GM19463 (cell line): Measurements from ENCODE around the gene ADIPOQ.
"Not testable (repeated sequence)": the region's sequence is repeated elsewhere in the genome, so short reads cannot be mapped to it uniquely, and the experiment has no call there.

Experiments
- ATAC-seq: cut with Tn5 transposase; IDR thresholded peaks from one replicate; pipeline ENCODE4 v1.9.1; 2021; ENCODE audit warnings: mild to moderate bottlenecking, moderate library complexity; ENCODE audit not compliant: unreplicated experiment

Gene ADIPOQ

DNA sequence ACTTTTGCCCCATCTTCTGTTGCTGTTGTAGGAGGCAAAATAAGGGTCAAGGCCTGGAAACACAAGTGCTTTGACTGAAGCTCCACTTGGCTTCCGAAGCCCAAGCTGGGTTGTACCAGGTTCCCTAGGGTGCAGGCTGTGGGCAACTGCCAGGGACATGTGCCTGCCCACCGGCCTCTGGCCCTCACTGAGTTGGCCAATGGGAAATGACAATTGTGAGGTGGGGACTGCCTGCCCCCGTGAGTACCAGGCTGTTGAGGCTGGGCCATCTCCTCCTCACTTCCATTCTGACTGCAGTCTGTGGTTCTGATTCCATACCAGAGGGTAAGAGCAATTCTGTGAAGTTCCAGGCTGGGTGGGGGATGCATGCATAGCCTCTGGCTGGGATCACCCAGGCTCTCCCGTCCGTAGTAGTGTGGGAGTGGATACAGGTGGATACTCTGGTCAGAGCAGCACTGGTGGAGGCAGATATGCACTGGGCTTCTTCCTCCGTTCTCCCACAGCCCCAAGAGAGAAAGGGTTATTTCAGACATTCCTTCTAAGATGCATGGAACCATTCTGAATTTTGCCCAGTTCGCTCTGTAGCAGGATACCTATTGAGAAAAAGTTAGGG, at the start of gene ADIPOQ:
TSS of gene ADIPOQ (plus strand) at position 285 of the 613 bp plus-strand sequence. CDS start 10,349 bp downstream, outside the sequence.
- ATAC-seq: no peak

DNA sequence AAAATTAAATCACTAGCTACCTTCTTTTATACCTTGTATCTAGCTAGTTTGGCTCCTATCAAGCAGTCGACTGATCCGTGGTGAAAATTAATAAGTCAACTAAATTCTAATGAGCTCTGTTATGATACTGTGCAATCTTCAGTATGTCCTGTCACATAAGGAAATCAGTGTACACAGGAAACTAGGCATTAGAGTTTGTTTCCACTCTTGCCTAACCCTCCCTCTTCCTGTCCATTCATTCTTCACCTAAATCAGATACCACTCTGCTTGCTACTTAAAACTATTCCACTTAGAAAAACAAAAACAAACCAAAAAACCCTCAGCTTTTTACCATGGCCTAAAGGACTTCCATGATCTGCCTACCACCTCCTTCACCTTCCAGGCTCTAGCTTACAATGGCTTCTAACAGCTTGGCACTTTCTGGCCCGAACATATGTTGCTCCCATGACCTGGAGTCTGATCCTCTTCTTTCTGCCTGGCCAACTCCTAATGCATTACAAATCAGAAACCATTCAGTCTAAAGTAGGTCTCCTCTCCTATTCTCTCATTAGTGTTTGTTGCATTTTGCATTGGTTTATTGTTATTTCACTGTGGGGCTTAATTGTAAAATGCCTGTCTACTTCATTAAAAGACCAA, 44.2 kb upstream of the ADIPOQ start:
- ATAC-seq: no peak

DNA sequence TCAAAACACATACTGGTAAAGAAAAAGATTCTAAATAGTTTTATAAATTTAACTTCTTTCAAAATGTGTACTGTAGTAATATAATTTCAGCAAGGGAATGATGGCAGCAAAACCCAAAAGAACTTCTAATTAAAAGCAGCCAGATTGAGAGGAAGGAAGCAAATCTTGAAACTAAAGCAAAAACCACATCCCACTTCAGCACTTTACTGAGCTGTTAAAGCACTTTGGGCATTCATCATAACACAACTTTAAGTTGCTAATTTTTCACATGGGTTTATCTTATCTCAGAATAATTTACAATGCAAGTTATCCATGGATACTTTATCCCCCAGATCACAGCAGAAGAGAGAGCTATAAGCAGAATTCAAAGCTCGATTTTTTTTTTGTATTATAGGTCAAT, 42.2 kb upstream of the ADIPOQ start:
- ATAC-seq: no peak

DNA sequence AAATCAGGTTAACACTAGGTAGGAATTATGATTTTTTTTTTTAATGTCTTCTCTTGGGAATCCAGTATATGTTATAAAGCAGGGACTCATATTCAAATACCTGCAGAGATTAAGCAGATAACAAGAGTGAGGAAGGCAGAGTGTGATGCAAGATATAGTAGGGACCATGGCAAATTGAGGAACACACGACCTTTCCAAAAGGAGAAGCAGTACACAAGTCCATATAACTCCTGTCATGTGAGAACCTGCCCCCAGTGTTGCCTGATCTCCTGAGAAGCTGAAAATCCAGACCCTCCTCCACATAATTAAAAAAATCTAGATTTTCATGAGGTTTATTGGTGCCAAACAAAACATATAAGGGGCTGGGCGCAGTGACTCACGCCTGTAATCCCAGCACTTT, 39.8 kb upstream of the ADIPOQ start:
- no peak for ATAC-seq

DNA sequence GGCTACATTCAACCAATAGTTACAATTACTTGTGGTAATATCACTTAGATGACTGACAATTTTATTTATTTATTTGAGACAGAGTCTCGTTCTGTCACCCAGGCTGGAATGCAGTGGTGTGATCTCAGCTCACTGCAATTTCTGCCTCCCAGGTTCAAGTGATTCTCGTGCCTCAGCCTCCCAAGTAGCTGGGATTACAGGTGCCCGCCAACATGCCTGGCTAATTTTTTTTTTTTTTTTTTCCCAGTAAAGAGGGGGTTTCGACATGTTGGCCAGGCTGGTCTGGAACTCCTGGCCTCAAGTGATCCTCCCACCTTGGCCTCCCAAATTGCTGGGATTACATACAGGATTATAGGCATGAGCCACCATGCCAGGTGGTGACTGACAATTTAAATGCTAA, 39.1 kb upstream of the ADIPOQ start:
- ATAC-seq: not testable (repeated sequence)

DNA sequence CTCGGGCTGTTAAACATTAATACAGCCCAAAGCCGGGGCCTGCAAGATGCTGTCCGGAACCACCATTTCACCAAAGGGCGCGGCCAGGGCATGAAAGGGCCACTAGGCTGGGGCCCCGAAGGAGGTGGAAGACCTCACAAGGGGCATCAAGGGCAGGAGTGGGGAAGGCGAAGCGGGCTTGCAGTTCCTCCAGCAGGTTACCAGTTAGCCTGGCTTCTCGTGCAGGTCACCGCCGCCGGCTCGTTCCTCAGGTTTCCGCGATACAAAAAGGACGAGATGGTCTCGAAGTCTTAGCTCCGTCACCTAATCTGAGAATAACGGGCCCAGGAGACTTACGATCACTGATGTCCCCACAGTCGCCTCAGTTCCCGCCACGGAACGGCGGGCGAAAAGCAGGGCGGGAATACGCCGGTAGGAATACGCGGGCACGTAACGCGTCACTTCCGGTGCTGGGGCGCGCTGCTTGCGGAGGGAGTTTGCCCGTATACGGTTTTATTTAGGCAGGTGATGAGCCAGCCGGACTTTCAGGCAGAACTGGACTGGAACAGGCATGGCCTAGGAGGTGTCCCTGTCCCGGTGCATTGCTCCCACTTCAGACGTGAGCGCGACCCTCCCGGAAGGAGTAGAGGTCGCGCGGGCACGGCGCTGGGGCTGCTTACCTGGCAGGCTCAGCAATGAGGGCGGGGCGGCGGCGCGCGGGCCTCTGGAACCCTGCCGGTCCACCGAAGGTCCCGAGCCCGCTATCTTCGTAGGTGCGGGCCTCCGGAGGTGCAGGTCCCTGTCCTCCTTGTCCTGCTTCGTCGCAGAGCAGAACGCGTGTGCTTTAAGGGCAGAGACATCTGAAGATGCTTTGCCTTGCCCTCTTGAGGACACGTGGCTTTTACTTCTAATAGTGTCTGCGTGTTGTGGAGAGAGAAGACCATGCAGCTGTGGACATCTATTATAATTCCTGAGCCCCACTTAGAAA, 36.1 kb upstream of the ADIPOQ start, which contains the start of gene RFC4:
TSS of gene RFC4 (minus strand) at position 394 of the 967 bp plus-strand sequence. CDS start 1,769 bp downstream, outside the sequence.
- peak; percentile 95 for ATAC-seq

DNA sequence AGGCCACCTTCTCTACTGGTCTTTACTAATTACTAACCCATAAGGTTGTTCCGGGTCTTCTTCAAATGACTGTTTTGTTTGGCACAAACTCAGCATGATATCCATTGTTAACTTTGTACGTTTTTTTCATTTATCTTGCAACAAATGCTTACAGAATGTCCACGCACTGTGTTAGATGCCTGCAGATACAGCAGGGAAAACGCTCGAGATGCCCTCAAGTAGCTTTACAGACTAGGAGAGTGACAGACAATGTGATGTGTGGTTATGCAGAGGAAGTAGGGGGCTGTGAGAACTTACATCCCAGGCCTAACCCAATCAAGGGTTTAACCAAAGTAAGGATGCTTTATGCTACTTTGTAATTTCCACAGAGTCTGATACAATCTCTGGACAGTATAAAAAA, 35.3 kb upstream of the ADIPOQ start:
- no peak for ATAC-seq

DNA sequence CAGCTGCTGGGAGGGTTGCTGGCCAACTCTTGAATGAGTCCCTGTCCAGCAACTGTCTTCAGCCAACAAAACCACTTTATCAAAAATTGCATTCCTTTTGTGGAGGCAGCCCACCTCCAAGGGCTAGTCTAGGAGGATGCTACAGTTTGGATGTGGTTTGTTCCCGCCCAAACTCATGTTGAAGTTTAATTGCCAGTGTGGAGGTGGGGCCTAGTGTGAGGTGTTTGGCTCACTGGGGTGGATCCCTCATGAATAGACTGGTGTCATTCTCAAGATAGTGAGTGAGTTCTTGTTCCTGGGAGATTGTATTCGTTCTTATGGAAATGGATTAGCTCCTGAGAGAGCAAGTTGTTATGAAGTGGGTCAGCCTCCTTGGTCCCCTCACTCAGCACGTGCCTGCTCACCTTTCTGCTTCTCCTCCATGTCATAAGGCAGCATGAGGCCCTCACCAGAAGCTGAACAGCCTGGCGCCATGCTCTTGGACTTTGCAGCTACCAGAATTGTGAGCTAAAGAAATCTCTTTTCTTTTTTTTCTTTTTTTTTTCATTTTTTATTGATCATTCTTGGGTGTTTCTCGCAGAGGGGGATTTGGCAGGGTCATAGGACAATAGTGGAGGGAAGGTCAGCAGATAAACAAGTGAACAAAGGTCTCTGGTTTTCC, 32.0 kb upstream of the ADIPOQ start:
- no peak for ATAC-seq

DNA sequence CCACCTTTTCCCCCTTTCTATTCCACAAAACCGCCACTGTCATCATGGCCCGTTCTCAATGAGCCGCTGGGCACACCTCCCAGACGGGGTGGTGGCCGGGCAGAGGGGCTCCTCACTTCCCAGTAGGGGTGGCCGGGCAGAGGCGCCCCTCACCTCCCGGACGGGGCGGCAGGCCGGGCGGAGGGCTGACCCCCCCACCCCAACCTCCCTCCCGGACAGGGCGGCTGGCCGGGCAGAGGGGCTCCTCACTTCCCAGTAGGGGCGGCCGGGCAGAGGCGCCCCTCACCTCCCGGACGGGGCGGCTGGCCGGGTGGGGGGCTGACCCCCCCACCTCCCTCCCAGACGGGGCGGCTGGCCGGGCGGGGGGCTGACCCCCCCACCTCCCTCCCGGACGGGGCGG, 31.2 kb upstream of the ADIPOQ start:
- not testable (repeated sequence) for ATAC-seq

DNA sequence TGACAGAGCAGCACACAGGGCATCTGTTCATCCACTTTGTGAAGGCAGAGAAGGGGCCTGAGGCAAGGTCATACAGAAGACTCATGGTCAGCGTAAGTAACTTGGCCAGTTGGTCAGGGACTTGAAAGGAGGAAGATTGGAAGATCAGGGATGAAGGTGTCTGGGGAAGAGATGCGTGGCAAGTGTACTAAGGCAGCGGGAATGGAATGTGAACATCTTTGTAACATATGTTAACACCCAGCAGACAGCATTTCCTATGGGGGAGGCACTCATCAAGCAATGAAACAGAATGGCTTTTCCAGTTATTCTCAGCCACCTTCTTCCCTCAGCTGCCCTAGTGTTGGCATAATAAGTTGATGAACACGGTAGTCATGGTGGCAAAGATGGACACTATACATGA, 28.4 kb upstream of the ADIPOQ start:
- ATAC-seq: no peak

DNA sequence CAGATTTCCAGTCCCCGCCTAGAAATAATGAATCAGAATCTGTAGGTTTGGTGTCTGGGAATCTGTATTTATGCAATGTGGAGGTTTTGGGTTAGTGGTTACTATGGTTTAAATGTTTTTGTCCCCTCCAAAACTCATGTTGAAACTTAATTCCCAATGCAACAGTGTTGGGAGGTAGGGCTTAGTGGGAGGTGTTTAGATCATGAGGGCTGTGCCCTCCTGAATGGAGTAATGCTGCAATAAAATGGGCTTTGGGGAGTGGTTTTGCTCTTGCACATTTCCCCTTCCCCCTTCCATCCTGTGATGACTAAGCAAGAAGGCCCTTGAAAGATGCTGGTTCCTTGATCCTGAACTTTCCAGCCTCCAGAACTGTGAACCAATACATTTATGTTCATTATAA, 27.1 kb upstream of the ADIPOQ start:
- ATAC-seq: no peak

DNA sequence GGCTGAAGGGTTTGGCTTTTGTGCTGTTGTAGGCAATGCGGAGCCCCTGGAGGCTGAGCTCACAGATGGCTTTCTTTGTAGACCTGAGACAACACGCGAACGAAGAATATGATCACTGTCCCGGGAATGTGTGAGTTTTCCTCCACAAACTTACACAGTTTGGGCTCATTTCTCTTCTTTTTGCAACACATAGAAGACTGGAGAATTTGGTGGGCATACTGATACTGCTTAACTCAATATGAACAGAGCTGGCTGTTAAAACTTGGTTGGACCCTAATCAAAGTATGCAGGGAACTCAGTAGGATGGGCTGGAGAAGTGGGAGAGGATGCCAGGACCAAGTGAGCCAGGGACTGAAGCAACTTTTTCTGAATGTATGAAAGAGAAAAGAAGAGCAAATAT, 24.0 kb upstream of the ADIPOQ start:
- no peak for ATAC-seq

DNA sequence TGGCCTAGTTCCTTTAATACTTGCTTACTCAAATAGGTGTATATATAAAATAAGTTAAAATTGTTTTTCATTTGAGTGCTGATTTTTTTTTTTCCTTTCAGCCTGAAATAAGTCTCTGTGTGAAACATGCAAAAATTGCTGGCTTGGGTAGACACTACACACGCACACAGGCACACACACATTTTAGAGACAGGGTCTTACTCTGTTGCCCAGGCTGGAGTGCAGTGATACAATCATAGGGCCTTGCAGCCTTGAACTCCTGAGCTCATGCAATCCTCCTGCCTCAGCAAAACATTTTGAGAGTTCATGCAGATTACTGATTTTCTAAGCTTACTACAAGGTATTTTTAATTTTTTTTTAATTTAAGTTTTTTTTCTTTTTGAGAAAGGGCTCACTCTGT, 23.6 kb upstream of the ADIPOQ start:
- no peak for ATAC-seq

DNA sequence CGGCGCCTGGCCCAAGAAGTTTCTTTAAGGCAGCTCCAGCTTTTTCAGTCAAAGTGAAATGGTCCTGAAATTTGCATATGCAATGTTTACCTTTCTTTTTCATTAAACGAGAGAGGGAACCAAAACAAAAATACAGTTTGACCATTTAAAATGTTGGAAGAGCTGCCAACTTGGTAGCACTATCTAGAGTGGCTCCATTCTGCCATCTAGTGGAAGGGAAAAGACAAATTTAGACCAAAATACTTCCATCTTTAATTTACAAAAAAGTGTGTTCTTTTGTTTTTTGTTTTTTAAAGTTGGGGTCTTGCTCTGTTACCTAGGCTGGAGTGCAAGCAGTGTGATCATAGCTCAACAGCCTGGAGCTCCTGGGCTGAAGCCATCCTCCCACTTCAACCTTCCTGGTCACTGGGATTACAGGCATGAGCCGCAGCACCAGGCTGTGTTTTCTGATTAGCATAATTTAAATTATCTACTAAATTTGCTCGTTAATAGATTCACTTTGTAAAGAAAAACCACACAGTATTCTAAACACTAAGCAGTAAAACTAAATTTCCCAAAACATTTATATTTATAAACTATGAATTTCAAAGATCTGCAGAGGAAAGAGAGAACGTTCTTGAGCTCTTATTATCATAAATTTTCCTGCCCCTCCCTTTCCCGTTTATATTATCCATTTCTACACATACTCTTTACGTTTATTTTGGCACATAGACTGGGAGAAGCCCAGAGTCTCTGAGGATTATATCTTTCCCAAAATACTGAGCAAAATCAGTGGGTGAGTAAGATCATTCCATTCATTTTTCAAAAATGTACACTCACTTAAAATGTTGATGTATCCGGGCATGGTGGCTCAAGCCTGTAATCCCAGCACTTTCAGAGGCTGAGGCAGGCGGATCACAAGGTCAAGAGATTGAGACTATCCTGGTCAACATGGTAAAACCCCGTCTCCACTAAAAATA, 20.8 kb upstream of the ADIPOQ start:
- ATAC-seq: no peak

DNA sequence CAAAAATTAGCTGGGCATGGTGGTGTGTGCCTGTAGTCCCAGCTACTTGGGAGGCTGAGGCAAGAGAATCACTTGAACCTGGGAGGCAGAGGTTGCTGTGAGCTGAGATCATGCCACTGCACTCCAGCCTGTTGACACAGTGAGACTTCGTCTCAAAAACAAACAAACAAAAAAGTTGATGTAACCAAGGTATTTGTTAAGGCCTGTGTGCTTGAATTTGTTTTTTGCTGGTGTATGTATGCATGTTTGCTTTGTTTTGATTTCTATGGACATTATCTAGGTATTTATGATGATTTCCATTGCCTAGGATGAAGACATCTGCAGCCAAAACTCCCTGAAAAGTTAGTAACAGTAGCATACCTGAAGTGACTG, 20.1 kb upstream of the ADIPOQ start:
- not testable (repeated sequence) for ATAC-seq

DNA sequence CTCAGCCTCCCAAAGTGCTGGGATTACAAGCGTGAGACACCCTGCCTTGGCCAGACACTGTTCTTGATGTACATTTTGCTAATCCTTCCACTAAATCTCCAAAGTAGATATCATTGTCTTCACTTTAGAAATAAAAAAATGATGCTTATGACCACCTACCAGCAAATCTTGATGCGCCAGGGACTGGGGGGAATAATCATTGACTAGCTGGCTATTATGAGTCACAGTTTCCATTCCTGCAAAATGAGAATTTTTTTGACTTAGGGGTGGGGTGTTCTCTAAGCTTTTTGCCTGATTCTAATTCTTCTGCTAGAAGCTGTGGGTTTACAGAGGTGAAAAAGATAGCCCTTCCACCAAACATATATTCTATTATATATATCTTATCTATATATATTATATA, 19.1 kb upstream of the ADIPOQ start:
- no peak for ATAC-seq

DNA sequence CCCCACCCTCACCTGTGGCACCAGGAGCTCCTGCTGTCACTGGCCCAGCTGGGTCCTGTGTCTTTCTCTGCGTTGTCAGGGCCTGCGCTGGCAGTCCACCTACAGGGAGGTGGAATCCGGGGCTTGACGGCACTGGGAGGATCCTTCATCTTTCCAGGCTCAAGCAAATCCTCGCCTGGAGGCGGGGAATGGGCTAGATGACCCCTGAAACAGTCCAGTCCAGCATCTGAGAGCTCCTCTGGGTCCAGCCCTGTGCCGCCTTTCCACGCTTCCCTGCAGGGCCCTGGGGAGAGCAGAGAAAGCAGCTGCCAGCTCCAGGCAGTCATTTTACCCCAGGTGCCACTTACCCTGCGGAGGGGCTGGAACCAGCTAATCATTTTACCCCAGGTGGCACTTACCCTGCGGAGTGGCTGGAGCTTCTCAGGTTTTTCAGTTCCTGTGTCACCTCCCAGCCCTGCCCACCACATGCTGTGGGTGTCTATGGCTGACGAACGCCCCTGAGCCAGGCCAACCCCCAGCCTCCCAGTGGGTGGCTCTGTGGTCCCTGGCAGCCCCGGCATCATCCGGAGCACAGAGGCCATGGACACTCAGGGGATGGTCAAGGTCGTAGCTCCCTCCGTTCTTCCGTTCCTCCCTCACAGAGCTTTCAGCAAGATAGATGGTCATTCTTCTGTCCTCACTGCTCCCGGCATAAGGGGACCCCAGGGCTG, 17.9 kb upstream of the ADIPOQ start:
- no peak for ATAC-seq

DNA sequence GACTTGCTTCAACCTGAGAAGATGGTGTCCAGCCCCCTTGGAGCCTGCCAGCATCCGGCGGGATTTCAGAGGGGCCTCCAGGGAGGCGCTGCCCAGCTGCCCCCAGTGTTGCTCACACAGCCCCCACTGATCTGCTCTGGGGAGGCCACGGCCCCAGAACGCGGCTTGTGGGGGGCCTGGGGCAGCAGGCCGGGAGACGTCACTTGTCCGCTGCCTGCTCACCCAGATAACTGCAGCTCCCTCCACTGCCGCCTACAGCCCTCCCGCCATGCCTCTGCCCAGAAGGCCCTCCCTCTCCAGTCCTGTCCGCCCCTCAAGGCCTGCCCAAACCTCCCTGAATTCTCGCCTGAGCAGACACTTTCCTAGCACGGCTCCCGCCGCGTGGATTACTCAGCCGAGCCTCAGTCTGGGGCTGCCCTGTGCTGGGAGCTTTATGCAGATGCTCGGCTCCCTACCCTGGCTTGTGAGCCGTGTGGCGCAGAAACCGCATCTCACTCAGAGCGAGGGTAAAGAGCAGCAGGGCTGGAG, 17.2 kb upstream of the ADIPOQ start:
- ATAC-seq: no peak

DNA sequence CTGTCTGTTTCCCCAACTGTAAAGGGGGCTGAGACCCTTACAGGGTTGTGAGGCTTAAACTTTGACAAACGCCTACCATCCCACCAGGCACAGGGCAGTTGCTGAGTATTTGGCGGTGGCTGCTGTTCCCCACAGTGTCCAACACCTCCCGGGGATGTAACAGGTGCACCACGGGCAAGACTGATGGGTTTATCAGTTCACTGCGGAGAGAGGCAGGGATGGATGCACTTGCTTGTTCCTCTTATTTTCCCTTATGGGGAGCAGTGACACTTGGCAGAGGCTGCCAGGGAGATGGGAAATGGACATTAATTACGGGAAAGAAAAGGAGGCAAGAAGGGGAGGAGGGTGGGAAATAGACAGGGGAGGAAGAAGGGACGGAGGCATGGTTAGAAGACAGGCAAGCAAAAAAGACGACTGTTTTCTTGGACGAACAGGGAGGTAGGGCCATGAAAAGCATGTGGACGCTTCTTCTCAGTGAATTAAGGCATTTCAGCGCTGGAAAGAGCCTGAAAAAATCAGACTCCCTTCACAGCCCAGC, 16.6 kb upstream of the ADIPOQ start:
- no peak for ATAC-seq
